Activated CD4-positive, alpha-beta T cell treated with anti-CD3 and anti-CD28 coated beads, Interleukin-2, amount 10 ng/mL, durations not matched to agents 7 days and 5 days (primary cell): Measurements from ENCODE around the gene MORF4L2. TPM values are rescaled to one million over a fixed set of nuclear protein-coding genes. Genes with fewer than 3 reads are reported as not detected.
A peak's percentile ranks its signal among the peaks of the same experiment; 100 is the strongest.
"Not testable (repeated sequence)": the region's sequence is repeated elsewhere in the genome, so short reads cannot be mapped to it uniquely, and the experiment has no call there.

Experiments used
- CTCF ChIA-PET: fragments of 350-600 bp; sonication (Branson Sonifier 250); formaldehyde crosslinking; loops from one replicate; lab custom pipeline; 2021; ENCODE audit warnings: antibody characterized with exemption; lab: Charles Lee
- POLR2A ChIA-PET: fragments of 350-600 bp; sonication (Branson Sonifier 250); formaldehyde crosslinking; loops from one replicate; lab custom pipeline; 2021; ENCODE audit warnings: antibody characterized with exemption; lab: Charles Lee
- DNase-seq: peaks from one replicate; pipeline ENCODE4 v3.0.0-alpha.2; 2020
- H3K27ac Mint-ChIP-seq: one replicate; pipeline ENCODE4 v1.8.0; 2021; ENCODE audit warnings: mild to moderate bottlenecking, moderate library complexity, mixed read lengths
- H3K27me3 Mint-ChIP-seq: one replicate; pipeline ENCODE4 v1.8.0; 2021; ENCODE audit warnings: mixed read lengths
- H3K36me3 Mint-ChIP-seq: one replicate; pipeline ENCODE4 v1.8.0; 2021; ENCODE audit warnings: low read depth, mixed read lengths
- H3K4me1 Mint-ChIP-seq: one replicate; pipeline ENCODE4 v1.8.0; 2021; ENCODE audit warnings: mixed read lengths
- H3K4me3 Mint-ChIP-seq: one replicate; pipeline ENCODE4 v1.8.0; 2021; ENCODE audit warnings: mild to moderate bottlenecking, moderate library complexity, mixed read lengths
- H3K9me3 Mint-ChIP-seq: one replicate; pipeline ENCODE4 v1.8.0; 2021; ENCODE audit warnings: mixed read lengths
- total RNA-seq, 2 experiments: library from RNA; stranded (reverse); gene quantifications; one replicate each; pipeline ENCODE4 v1.2.3, GENCODE V29; 2021

Gene MORF4L2
- total RNA-seq, 2 experiments from 2014 or later = 122 to 126 TPM

DNA sequence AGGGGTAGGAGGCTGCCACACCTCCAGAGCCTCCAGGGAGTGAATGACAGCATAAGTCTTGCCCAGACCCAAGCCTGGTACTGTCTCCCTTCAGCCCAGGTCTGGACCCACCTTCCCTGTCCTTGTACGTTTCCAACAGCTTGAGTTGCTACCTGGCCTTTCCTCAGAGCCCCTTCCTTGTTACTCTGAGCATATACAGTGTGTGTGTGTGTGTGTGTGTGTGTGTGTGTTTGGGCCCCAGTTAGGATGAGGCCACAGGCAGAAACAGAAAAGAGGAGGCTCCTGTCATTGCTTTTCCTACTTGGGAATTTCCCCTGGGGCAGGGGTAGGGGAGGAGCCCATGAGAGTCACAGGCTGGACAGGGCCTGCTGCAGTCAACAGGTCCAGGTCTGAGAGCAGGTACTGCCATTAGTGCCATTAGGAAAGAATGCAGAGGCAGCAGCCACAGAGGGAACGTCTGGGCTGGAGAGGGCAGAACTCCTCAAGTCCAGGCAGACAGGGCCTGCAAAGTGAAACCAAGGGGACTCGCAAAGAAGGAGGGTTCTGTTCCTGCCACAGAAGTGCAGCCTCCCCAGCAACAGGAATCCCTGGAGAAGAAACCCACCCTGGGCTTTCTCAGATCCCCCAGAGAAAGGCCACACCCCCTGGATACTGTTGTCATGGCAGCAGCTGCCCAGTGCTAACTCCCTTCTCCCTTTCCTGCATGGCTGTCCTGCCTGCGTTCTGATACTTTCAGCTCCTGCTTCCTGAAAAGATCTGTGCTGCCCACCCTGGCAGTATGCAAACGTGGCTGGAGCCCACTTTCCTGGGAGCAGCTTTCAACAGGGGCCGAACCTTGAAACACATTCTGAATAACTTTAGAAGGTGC, 47.8 kb downstream of the MORF4L2 start:
- CTCF ChIA-PET, POLR2A ChIA-PET, DNase-seq, H3K4me3 Mint-ChIP-seq, H3K27me3 Mint-ChIP-seq, H3K36me3 Mint-ChIP-seq, H3K4me1 Mint-ChIP-seq, H3K9me3 Mint-ChIP-seq, H3K27ac Mint-ChIP-seq: not testable (repeated sequence)

DNA sequence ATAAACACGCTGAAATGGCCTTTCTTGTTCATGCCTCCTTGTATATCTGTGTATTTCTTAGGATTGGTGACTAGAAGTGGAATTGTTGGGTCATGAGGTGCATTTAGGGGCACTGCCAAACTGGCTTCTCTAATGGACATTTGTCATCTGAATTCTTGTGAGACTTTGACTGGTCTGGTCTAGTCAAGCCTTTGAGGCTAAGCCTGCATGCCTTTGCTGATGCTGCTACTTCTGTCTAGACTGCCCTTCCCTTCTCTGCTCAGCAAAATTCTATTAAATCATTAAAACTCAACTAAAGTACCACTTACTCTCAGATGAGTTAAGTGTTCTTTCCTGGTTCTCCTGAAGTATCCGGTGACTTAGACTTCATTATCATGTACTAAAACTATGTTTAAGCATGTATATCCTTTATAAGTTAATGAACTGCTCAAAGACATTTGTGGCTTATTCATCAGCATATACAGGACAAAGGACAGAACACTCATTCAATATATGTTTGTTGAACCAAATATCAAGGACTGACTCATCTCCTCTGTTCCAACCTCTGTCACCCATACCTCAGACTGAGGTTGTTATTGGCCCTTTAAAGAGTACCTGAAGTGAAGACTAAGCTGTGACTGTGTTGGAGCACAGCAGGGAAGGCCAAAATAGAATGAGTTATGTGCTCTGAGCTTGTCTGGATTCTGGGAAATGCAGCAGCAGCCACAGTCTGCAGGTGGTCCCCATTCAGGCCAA, 48.7 kb downstream of the MORF4L2 start:
- no peak overlapping the region for H3K27ac Mint-ChIP-seq
- H3K4me1 Mint-ChIP-seq = no peaks in the 10 kb centered on the region
- H3K36me3 Mint-ChIP-seq = no peaks in the 10 kb centered on the region
- H3K4me3 Mint-ChIP-seq = no peak overlapping the region
- H3K9me3 Mint-ChIP-seq = no peaks in the 10 kb centered on the region
- ChIA-PET CTCF (no interaction called here), POLR2A (no interaction called here)
- DNase-seq = no peak
- H3K27me3 Mint-ChIP-seq = peaks cover 2% of the 10 kb centered on the region

DNA sequence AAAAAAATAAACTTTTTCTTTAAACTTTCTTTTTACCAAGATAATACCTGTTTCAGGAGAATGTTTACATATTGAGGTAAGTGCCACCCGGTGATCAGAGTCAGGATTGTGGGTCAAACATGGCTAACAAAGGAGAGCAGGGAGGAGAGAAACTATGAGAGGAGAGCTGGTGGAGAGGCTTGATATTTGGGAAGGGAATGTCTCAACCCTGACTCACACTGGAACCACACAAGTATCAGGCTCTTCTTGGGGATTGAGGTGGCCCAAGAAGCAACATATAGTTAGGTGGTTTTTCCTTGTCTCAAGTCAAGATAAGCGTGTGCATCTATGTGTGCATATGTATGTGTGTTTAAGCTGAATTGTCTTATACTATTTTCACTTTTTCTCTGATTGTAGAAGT, 51.1 kb downstream of the MORF4L2 start:
- ChIA-PET POLR2A (no interaction called here), CTCF (no interaction called here)
- no peak for DNase-seq
- Mint-ChIP-seq H3K27ac (no peak overlapping the region), H3K4me1 (no peaks in the 10 kb centered on the region), H3K4me3 (no peak overlapping the region), H3K27me3 (no peaks in the 10 kb centered on the region), H3K9me3 (no peaks in the 10 kb centered on the region), H3K36me3 (no peaks in the 10 kb centered on the region)

- Mint-ChIP-seq H3K27ac (no peak overlapping the region), H3K36me3 (no peaks in the 10 kb centered on the region), H3K4me1 (peaks cover 15% of the 10 kb centered on the region), H3K9me3 (no peaks in the 10 kb centered on the region), H3K27me3 (no peaks in the 10 kb centered on the region), H3K4me3 (no peak overlapping the region)
- CTCF ChIA-PET = no interaction called here
- POLR2A ChIA-PET = no interaction called here
- no peak for DNase-seq
These were observed 55.4 kb downstream of the MORF4L2 start for GRCh38 chrX:103631145-103631544.

GRCh38 chrX:103630171-103630511, 56.4 kb downstream of the MORF4L2 start:
- CTCF ChIA-PET = no interaction called here
- Mint-ChIP-seq H3K36me3 (no peaks in the 10 kb centered on the region), H3K4me3 (peak overlapping the region; percentile 82), H3K9me3 (no peaks in the 10 kb centered on the region), H3K27ac (no peak overlapping the region), H3K27me3 (no peaks in the 10 kb centered on the region), H3K4me1 (peaks cover 15% of the 10 kb centered on the region)
- no peak for DNase-seq
- POLR2A ChIA-PET = no interaction called here

DNA sequence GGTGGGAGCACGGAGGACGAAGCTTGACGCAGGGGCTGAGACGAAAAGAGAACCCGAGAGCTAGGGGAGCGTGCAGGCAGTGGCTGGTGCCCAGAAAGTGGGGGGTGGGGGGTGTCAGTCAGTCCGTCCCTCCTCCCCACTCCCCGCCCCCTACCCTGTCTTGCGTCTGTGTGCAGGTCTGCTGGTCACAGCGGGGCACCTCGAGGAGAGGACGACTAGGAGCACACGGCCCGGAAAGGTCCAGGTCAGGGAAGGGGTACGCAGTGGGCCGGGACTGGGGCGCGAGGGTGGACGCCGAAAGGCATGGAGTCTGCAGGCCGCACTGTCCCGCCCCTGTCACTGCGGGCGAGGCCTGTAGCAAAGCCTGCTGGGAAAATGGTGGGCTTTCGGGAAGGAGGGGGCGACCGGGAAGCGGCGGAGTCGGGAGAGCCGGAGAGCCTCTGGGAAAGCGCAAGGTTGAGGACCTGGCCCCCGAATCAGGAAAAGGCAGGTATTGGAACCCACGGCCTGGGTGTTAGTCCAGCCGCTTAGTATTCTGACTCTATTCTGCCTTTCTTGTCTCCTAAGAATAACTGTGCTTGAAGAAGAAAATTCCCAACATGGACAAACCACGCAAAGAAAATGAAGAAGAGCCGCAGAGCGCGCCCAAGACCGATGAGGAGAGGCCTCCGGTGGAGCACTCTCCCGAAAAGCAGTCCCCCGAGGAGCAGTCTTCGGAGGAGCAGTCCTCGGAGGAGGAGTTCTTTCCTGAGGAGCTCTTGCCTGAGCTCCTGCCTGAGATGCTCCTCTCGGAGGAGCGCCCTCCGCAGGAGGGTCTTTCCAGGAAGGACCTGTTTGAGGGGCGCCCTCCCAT, 57.0 kb downstream of the MORF4L2 start:
- Mint-ChIP-seq H3K9me3 (no peaks in the 10 kb centered on the region), H3K27me3 (no peaks in the 10 kb centered on the region), H3K27ac (peak overlapping the region; percentile 77), H3K4me3 (peak overlapping the region; percentile 82), H3K36me3 (no peaks in the 10 kb centered on the region), H3K4me1 (peaks cover 15% of the 10 kb centered on the region)
- DNase-seq = peak; percentile 8
- POLR2A ChIA-PET = no interaction called here
- CTCF ChIA-PET = no interaction called here

GRCh38 chrX:103628386-103629317, 57.8 kb downstream of the MORF4L2 start, which contains the start of gene TCEAL1:
TSS of gene TCEAL1 (plus strand) at chrX:103628975. CDS start at chrX:103629917, 942 bp downstream.
- Mint-ChIP-seq H3K36me3 (no peaks in the 10 kb centered on the region), H3K4me3 (peak within 1 kb of the TSS; percentile 82), H3K27ac (peak within 1 kb of the TSS; percentile 77), H3K9me3 (no peaks in the 10 kb centered on the region), H3K27me3 (no peaks in the 10 kb centered on the region), H3K4me1 (peaks cover 15% of the 10 kb centered on the region)
- POLR2A ChIA-PET = no interaction called here
- DNase-seq = peak; percentile 43
- CTCF ChIA-PET = no interaction called here

DNA sequence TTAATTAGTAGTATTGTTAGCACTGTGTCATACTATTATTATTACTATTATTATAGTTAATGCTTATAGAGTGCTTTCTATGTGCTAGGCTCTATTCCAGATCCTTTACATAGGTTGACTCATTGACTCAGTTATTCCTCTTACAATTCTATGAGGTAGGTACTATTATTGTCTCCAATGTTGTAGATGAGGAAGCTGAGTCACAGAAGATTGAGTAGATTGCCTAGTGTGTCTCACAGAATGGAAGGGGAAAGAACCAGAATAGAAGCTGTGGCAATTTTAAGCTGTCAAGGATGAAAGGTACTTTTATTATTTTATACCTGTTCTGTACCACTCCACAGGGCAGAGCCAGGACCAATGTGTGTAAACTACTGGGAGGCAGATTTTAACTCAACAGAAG, 59.6 kb downstream of the MORF4L2 start:
- H3K27ac Mint-ChIP-seq = no peak overlapping the region
- ChIA-PET POLR2A (no interaction called here), CTCF (no interaction called here)
- no peak overlapping the region for H3K4me3 Mint-ChIP-seq
- no peak for DNase-seq
- no peaks in the 10 kb centered on the region for H3K36me3 Mint-ChIP-seq
- peaks cover 15% of the 10 kb centered on the region for H3K4me1 Mint-ChIP-seq
- H3K27me3 Mint-ChIP-seq = no peaks in the 10 kb centered on the region
- H3K9me3 Mint-ChIP-seq = no peaks in the 10 kb centered on the region

Other genes with a start within 250 kb of the MORF4L2 start
- gene RAB40A, start 167.2 kb downstream of the MORF4L2 start, total RNA-seq = under 1 TPM; 0.10 to 0.12 TPM
- 1 to 10 TPM; 4.9 to 5.1 TPM for gene TCEAL4, start 101.2 kb downstream of the MORF4L2 start, total RNA-seq
- 1 to 10 TPM; 2.1 to 4.0 TPM for gene TCEAL3, start 78.7 kb downstream of the MORF4L2 start, total RNA-seq
- gene TCEAL1, start 57.7 kb downstream of the MORF4L2 start, total RNA-seq = 1 to 10 TPM; 5.7 to 6.2 TPM
- gene TMEM31, start 24.2 kb upstream of the MORF4L2 start, total RNA-seq = not detected
- not detected for gene PLP1, start 90.1 kb upstream of the MORF4L2 start, total RNA-seq
- gene RAB9B, start 145.6 kb upstream of the MORF4L2 start, total RNA-seq = under 1 TPM; 0.40 to 0.48 TPM